GM18870 (cell line): ENCODE measurements around the gene SLC47A1.

Experiments used
- ATAC-seq: cut with Tn5 transposase; IDR thresholded peaks from one replicate; pipeline ENCODE4 v1.9.1; 2021; ENCODE audit warnings: moderate library complexity; ENCODE audit not compliant: unreplicated experiment

Gene SLC47A1

GRCh38 chr17:19596869-19597268 lies 63.2 kb downstream of the SLC47A1 start:
- no peak for ATAC-seq

DNA sequence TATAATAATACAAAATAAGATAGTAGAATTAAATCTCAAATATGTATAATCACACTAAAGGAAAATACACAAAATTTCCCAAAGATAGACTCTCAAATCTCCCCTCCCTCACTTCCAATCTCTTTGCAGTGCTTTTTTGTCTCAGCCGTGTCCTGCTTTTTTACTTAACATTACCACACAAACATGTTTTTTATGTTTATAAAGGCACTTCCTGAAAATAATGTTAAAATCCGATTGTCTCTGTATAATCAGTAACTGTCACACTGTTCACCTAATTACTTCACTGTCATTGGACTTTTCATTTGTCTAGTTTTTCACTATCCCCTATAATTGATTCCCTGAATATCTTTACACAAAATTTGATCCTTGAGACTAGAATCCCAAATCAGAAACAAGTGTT lies 76.7 kb downstream of the SLC47A1 start:
- ATAC-seq = no peak

GRCh38 chr17:19610879-19611278 lies 77.2 kb downstream of the SLC47A1 start:
- no peak for ATAC-seq

DNA sequence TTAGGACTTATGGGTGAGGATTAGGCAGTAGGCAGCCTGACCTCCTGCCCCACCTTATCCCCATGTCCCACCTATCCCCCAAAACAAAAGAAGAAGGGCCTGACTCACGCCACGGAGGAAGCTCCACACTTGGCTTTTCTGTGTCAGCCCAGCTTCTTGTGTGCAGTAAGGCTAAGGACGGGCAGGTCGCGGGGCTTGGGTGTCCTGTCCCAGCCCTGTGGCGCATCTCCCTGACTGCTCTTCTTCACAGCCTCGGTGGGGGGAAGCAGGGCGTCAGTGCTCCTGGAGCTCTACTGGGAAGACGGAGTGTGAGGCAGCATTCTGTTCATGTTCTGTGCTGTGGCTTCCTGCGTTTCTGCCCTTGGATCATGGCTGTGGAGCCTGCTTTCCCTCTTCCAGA lies 80.3 kb downstream of the SLC47A1 start:
- no peak for ATAC-seq

DNA sequence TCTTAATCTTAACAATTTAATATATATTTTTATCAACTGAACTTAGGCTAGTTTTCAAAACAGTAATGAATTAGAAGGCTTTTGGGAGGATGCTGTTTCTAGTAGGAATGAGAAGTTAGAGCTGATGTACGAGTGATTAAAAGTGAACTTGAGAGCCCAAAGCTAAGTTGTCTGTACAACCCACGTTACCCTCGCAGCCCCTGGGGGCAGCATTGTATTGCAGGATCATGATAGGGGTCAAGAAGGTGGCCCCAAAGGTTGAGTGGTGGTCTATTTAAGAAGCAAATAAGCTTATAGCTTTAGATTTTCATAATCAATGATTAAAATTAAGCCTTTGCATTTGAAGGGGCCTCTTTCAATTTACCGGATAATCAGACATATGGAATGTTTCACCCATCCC lies 81.2 kb downstream of the SLC47A1 start:
- ATAC-seq = no peak

DNA sequence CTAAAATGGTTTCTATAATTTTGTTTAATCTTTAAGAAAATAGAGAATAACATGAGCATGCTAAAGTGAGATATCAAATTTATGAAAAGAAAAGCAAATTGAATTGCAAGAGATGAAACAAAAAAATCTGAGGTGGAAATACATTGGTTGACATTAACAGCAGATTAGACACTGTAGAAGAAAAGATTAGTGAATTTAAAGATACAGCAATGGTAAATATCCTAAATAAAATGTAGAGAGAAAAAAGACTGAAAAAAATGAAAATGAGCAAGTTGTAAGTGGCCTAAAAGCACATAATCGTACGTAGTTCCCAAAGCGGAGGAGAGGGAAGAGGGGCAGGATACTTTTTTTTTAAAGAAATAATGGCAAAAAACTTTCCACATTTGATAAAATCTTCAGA lies 84.4 kb downstream of the SLC47A1 start:
- ATAC-seq = no peak

GRCh38 chr17:19619705-19620325 lies 86.2 kb downstream of the SLC47A1 start:
- ATAC-seq = no peak

DNA sequence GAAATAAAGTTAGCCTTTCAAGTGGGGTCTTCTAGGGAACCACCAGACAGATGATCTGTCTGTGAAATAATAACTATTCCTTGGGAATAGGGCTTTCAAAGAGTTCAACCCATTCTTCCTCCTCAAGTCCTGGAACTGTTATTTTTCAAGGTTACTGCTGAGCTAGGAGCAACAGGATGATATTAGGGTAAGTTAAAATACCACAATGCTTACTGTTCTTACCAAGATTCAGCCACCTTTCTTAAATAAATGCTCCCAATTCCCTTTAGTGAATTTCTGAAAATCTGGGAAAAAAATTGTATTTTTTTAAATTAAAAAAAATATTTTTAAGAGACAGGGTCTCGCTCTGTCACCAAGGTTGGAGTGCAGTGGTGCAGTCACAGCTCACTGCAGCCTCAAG lies 88.0 kb downstream of the SLC47A1 start:
- ATAC-seq = no peak

DNA sequence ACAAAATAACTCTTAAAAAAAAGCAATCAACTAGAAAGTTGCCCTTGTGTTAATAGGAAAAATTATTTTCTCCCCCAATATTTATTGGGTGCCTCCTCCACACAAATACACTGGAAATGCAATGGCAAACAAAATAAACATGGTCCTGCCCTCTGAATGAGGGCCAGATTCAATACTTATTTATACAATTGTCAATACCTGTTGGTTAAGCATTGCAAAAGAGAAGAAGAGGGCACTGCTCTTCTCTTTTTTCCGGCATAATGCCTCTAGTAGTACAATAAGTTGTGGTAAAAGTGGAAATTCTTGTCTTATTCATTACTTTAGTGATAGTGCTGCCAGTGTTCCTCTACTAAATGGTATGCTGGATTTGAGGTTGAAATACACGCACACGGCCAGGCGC lies 92.4 kb downstream of the SLC47A1 start:
- ATAC-seq = no peak
